K562 (cell line): ENCODE results near the gene TRIP10. TPM values are rescaled to one million over a fixed set of nuclear protein-coding genes. Genes with fewer than 3 reads are reported as not detected.

ENCODE experiments used
- ARNT ChIP-seq, 2 experiments: fragments of 450-650 bp; IDR thresholded peaks; 2 replicates each; pipeline ENCODE4 v1.6.1; 2016; ENCODE audit warnings: mild to moderate bottlenecking in 1 of 2
- CBX1 ChIP-seq: sonication (generic); IDR thresholded peaks from 2 replicates; pipeline ENCODE4 v1.6.1; 2016; ENCODE audit warnings: antibody characterized with exemption, low read depth, mild to moderate bottlenecking
- KDM4B ChIP-seq, 2 experiments: fragments of 450-650 bp in 1 of 2; sonication (generic) in 1 of 2; IDR thresholded peaks; 2 replicates each; pipeline ENCODE4 v1.6.1; 2016 to 2017; ENCODE audit warnings: borderline replicate concordance in 2 of 2, antibody characterized with exemption in 1 of 2, low read depth in 1 of 2, mild to moderate bottlenecking in 1 of 2
- NEUROD1 ChIP-seq: fragments of 150-350 bp; IDR thresholded peaks from 2 replicates; pipeline ENCODE4 v1.6.1; 2014; ENCODE audit warnings: borderline replicate concordance, low read length, low read depth; ENCODE audit not compliant: partially characterized antibody
- NFATC3 ChIP-seq: fragments of 450-650 bp; IDR thresholded peaks from 2 replicates; pipeline ENCODE4 v1.6.1; 2017; ENCODE audit warnings: mild to moderate bottlenecking
- NFE2 ChIP-seq: IDR thresholded peaks from 2 replicates; pipeline ENCODE4 v1.6.1; 2014; ENCODE audit warnings: antibody characterized with exemption, low read depth
- NRF1 ChIP-seq, 2 experiments: fragments of 450-650 bp; IDR thresholded peaks in 1 of 2; conservative IDR thresholded peaks in 1 of 2; 2 replicates each; pipeline ENCODE4 v1.6.1; 2014; ENCODE audit warnings: mild to moderate bottlenecking in 2 of 2
- TCF3 ChIP-seq: sonication (generic); formaldehyde crosslinking; IDR thresholded peaks from 2 replicates; pipeline ENCODE4 v1.4.0; 2020; ENCODE audit warnings: mild to moderate bottlenecking, missing genetic modification reagents
- ZSCAN29 ChIP-seq: fragments of 450-650 bp; IDR thresholded peaks from 2 replicates; pipeline ENCODE4 v1.6.1; 2017
- polyA plus RNA-seq, 8 experiments: library from polyadenylated mRNA; depleted of rRNA in 4 of 8; stranded (reverse) in 5 of 8; unstranded in 3 of 8; fragments of >200 nt; fragmentation: Nextera tagmentation in 2 of 8; fragmentation: Illumina TruSeq in 1 of 8; extraction: Ambion mirVana in 2 of 8; extraction: Trizol in 1 of 8; gene quantifications; 2 replicates each; pipeline versions ENCODE4 v1.2.1 to v1.2.3, GENCODE V29; 2011 to 2014; ENCODE audit warnings: inconsistent platforms in 1 of 8, missing spikeins in 1 of 8
- total RNA-seq, 7 experiments: library from RNA; depleted of rRNA in 6 of 7; stranded (reverse); fragments of >200 nt in 6 of 7; fragmentation: Illumina TruSeq in 2 of 7; extraction: Trizol in 2 of 7; gene quantifications; 2 replicates each; pipeline versions ENCODE4 v1.2.1 to v1.2.3, GENCODE V29; 2011 to 2021; ENCODE audit warnings: low replicate concordance in 1 of 7
- TF ChIP-seq, protein P1 (sequence below), 2 experiments: fragments of 450-650 bp; IDR thresholded peaks; 2 replicates each; pipeline ENCODE4 v1.6.1; 2016; ENCODE audit warnings: mild to moderate bottlenecking in 2 of 2, borderline replicate concordance in 1 of 2, low read depth in 1 of 2, moderate library complexity in 1 of 2
- TF ChIP-seq, protein P2 (sequence below): sonication (generic); formaldehyde crosslinking; IDR thresholded peaks from 2 replicates; pipeline ENCODE4 v1.8.1; 2023; ENCODE audit warnings: mild to moderate bottlenecking, missing genetic modification reagents
- TF ChIP-seq, protein P3 (sequence below): sonication (generic); formaldehyde crosslinking; IDR thresholded peaks from 2 replicates; pipeline ENCODE4 v1.8.1; 2023; ENCODE audit warnings: mild to moderate bottlenecking, missing genetic modification reagents
- TF ChIP-seq, protein P4 (sequence below), 2 experiments: fragments of 250-450 bp in 1 of 2; fragments of 450-650 bp in 1 of 2; sonication (Bioruptor Pico) in 1 of 2; IDR thresholded peaks; 2 replicates each; pipeline versions ENCODE4 v1.6.1 to v1.8.0; 2016 to 2021; ENCODE audit warnings: mild to moderate bottlenecking in 2 of 2, moderate library complexity in 2 of 2, missing compliant biosample characterization in 1 of 2, missing genetic modification characterization in 1 of 2

TRIP10 gene
- total and polyA plus RNA-seq, 9 of the 15 experiments (the other 6 are each of a cell fraction or from before 2014, with no cell fraction given), result 1.2 to 66.8 (median 36.1) TPM

DNA sequence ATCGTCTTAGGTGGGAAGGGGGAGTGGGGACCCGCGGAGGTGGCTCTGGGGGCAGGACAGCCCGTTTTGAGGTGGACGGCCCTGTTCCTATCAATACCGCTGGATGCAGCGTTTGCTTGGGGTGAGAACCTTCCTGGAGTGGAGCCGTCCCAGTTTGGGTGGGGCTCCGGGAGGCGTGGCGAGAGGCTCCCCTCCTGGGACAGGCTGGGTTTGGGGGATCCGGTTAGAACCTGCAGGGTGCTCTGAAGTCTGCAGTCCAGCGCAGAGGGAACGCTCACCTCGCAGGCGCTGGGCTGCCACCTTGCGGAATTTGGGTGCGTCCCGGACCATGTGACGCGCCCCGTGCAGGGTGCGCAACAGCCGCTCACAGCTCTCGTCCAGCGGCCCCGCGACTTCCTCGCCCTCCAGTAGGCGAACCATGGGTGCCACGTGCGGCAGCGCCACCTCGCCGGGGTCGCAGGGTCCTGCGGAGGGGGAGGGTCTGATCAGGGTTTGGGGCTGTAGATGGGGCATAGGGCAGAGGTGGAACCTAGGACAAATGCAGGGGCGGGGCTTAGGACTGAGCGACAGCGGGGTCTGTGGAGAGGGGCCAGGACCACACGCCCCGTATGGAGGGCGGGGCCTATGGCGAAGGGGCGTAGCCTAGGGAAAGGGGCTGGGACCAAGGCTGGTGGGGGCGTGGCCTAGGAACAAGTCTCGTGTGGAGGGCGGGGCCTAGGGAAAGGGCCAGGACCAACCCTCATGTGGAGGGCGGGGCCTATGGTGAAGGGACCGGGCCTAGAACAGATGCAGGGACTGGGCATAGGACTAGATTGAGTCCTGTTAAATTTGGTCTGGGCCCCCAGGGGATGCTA lies 13.9 kb downstream of the TRIP10 start (continued):
- TF ChIP-seq CBX1 (peak; percentile 37; the same call in 1 of the 2 replicates), ARNT (IDR thresholded peaks at IDR 0.05) (no peak), TCF3 (CRISPR knock-in tag) (peak; percentile 24; the same call in 1 of the 2 replicates), NEUROD1 (no peak), NFE2 (0 out of 2 replicates have a peak, but pooled peaks have one; percentile 31), ZSCAN29 (no peak), NRF1 (conservative IDR thresholded peaks at IDR 0.05 in 1 of 2, IDR thresholded peaks at IDR 0.05 in 1 of 2) (peak; percentile 89 to 91), KDM4B (IDR thresholded peaks at IDR 0.05; ENCODE audit: borderline replicate concordance in 2 of 2, low read depth in 1 of 2) (no peak), NFATC3 (no peak)
- TF ChIP-seq, protein P1, sequence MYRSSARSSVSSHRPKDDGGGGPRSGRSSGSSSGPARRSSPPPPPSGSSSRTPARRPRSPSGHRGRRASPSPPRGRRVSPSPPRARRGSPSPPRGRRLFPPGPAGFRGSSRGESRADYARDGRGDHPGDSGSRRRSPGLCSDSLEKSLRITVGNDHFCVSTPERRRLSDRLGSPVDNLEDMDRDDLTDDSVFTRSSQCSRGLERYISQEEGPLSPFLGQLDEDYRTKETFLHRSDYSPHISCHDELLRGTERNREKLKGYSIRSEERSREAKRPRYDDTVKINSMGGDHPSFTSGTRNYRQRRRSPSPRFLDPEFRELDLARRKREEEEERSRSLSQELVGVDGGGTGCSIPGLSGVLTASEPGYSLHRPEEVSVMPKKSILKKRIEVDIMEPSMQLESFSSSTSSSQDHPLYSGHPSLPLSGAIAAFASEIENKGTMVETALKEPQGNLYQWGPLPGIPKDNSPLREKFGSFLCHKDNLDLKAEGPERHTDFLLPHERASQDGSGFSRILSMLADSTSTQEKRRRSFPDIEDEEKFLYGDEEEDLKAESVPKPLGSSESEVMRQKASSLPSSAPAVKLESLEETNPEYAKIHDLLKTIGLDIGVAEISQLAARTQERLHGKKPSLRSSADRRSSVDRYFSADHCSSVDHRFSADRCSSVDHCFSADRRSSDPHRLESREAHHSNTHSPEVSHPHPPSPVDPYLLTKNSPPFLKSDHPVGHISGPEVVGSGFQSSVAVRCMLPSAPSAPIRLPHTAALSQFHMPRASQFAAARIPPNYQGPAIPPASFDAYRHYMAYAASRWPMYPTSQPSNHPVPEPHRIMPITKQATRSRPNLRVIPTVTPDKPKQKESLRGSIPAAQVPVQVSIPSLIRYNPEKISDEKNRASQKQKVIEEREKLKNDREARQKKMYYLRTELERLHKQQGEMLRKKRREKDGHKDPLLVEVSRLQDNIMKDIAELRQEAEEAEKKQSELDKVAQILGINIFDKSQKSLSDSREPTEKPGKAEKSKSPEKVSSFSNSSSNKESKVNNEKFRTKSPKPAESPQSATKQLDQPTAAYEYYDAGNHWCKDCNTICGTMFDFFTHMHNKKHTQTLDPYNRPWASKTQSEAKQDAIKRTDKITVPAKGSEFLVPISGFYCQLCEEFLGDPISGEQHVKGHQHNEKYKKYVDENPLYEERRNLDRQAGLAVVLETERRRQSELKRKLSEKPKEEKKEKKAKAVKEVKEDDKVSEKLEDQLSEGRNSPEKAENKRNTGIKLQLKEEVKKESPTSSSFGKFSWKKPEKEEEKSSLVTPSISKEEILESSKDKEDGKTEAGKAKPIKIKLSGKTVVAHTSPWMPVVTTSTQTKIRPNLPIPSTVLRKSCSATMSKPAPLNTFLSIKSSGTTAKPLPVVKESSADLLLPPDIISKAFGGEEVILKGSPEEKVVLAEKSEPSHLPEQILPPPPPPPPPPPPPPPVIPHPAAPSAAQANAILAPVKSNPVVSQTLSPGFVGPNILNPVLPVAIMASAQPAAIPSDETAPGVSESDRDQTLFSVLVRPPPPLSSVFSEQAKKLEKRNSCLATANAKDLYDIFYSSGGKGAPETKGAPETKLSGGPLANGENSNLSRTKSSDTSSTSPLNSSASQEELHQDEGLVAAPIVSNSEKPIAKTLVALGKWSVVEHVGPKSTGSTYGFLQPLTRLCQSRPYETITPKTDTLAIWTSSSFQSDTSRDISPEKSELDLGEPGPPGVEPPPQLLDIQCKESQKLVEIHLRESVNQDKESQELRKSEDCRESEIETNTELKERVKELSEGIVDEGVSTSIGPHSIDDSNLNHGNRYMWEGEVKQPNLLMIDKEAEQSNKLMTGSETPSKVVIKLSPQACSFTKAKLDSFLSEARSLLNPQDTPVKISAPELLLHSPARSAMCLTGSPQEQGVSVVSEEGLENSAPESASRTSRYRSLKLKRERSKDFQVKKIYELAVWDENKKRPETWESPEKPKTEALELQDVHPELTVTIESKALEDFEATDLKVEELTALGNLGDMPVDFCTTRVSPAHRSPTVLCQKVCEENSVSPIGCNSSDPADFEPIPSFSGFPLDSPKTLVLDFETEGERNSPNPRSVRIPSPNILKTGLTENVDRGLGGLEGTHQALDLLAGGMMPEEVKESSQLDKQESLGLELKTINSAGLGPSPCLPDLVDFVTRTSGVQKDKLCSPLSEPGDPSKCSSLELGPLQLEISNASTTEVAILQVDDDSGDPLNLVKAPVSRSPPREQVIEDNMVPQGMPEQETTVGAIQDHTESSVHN (IDR thresholded peaks at IDR 0.05; ENCODE audit: borderline replicate concordance in 1 of 2, low read depth in 1 of 2), result no peak
- TF ChIP-seq, protein P2, sequence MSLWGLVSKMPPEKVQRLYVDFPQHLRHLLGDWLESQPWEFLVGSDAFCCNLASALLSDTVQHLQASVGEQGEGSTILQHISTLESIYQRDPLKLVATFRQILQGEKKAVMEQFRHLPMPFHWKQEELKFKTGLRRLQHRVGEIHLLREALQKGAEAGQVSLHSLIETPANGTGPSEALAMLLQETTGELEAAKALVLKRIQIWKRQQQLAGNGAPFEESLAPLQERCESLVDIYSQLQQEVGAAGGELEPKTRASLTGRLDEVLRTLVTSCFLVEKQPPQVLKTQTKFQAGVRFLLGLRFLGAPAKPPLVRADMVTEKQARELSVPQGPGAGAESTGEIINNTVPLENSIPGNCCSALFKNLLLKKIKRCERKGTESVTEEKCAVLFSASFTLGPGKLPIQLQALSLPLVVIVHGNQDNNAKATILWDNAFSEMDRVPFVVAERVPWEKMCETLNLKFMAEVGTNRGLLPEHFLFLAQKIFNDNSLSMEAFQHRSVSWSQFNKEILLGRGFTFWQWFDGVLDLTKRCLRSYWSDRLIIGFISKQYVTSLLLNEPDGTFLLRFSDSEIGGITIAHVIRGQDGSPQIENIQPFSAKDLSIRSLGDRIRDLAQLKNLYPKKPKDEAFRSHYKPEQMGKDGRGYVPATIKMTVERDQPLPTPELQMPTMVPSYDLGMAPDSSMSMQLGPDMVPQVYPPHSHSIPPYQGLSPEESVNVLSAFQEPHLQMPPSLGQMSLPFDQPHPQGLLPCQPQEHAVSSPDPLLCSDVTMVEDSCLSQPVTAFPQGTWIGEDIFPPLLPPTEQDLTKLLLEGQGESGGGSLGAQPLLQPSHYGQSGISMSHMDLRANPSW (CRISPR knock-in tag), result peak; percentile 83; the same call in 1 of the 2 replicates
- TF ChIP-seq, protein P3, sequence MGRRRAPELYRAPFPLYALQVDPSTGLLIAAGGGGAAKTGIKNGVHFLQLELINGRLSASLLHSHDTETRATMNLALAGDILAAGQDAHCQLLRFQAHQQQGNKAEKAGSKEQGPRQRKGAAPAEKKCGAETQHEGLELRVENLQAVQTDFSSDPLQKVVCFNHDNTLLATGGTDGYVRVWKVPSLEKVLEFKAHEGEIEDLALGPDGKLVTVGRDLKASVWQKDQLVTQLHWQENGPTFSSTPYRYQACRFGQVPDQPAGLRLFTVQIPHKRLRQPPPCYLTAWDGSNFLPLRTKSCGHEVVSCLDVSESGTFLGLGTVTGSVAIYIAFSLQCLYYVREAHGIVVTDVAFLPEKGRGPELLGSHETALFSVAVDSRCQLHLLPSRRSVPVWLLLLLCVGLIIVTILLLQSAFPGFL (CRISPR knock-in tag), result no peak
- TF ChIP-seq, protein P4, sequence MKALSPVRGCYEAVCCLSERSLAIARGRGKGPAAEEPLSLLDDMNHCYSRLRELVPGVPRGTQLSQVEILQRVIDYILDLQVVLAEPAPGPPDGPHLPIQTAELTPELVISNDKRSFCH (CRISPR knock-in tag; IDR thresholded peaks at IDR 0.05), result no peak
- TF ChIP-seq, protein P4 (tag; IDR thresholded peaks at IDR 0.05), result peak; percentile 77
